Caco-2 (cell line): Measurements from ENCODE around the gene PDZD2. TPM values are rescaled to one million over a fixed set of nuclear protein-coding genes. Genes with fewer than 3 reads are reported as not detected.

Experiments used
- BruUV-seq: library from RNA; stranded (reverse); fragments of 400-500 nt; replicated peaks from 2 replicates; lab custom pipeline; 2021; lab: Mats Ljungman, UMichigan
- CTCF ChIA-PET: fragments of 300-600 bp; sonication (Branson Sonifier 250); formaldehyde crosslinking; loops from one replicate; lab custom pipeline; 2022; ENCODE audit warnings: antibody characterized with exemption; lab: Charles Lee
- POLR2A ChIA-PET: fragments of 300-600 bp; sonication (Branson Sonifier 250); formaldehyde crosslinking; loops from one replicate; lab custom pipeline; 2022; ENCODE audit warnings: antibody characterized with exemption; lab: Charles Lee
- DNase-seq, 2 experiments: peaks; one replicate each; pipeline versions ENCODE4 v3.0.0 to v3.0.0-alpha.2; 2020 to 2022
- H3K27me3 ChIP-seq: replicated peaks from 2 replicates; pipeline ENCODE4 v1.6.0; 2011; ENCODE audit warnings: low read length; ENCODE audit not compliant: control insufficient read depth, insufficient read depth
- H3K36me3 ChIP-seq: 2 replicates; pipeline ENCODE4 v1.5.1; 2011; ENCODE audit warnings: low read length; ENCODE audit not compliant: control insufficient read depth, insufficient read depth
- H3K4me1 ChIP-seq: fragments of 250-450 bp; sonication (Bioruptor Pico); 2 replicates; pipeline ENCODE4 v1.5.1; 2020; ENCODE audit warnings: mild to moderate bottlenecking
- H3K4me3 ChIP-seq: 2 replicates; pipeline ENCODE4 v1.5.1; 2011; ENCODE audit warnings: low read depth, mild to moderate bottlenecking, control low read depth, low read length
- H3K9me3 ChIP-seq: fragments of 250-450 bp; sonication (Bioruptor Pico); 2 replicates; pipeline ENCODE4 v1.5.1; 2020; ENCODE audit warnings: mild to moderate bottlenecking, moderate library complexity
- H3K27ac Mint-ChIP-seq: one replicate; pipeline ENCODE4 v1.8.0; 2022; ENCODE audit warnings: mixed read lengths; ENCODE audit not compliant: unreplicated experiment
- H3K27me3 Mint-ChIP-seq: one replicate; pipeline ENCODE4 v1.8.0; 2022; ENCODE audit warnings: mixed read lengths; ENCODE audit not compliant: insufficient read depth, unreplicated experiment
- H3K36me3 Mint-ChIP-seq: one replicate; pipeline ENCODE4 v1.8.0; 2022; ENCODE audit warnings: mild to moderate bottlenecking, mixed read lengths; ENCODE audit not compliant: insufficient read depth, unreplicated experiment
- H3K4me1 Mint-ChIP-seq: one replicate; pipeline ENCODE4 v1.8.0; 2022; ENCODE audit warnings: low read depth, mixed read lengths; ENCODE audit not compliant: unreplicated experiment
- H3K4me3 Mint-ChIP-seq: one replicate; pipeline ENCODE4 v1.8.0; 2022; ENCODE audit warnings: mild to moderate bottlenecking, moderate library complexity, mixed read lengths; ENCODE audit not compliant: unreplicated experiment
- H3K9me3 Mint-ChIP-seq: one replicate; pipeline ENCODE4 v1.8.0; 2022; ENCODE audit warnings: mixed read lengths; ENCODE audit not compliant: unreplicated experiment
- intact Hi-C: fragments of 100-400 bp; cut with micrococcal nuclease; formaldehyde crosslinking; loops from one replicate; pipeline ENCODE4 v1.10.0; 2022; ENCODE audit not compliant: unreplicated experiment
- total RNA-seq: library from RNA; stranded (reverse); gene quantifications from 2 replicates; pipeline ENCODE4 v1.2.3, GENCODE V29; 2022
- TF ChIP-seq, protein P1 (sequence below), 2 experiments: fragments of 200-600 bp in 1 of 2; IDR thresholded peaks; 1 replicate in 1 of 2; 2 replicates in 1 of 2; pipeline versions ENCODE4 v1.5.1 to v1.8.0; 2011 to 2022; ENCODE audit warnings: antibody characterized with exemption in 1 of 2, control low read depth in 1 of 2, inconsistent platforms in 1 of 2, low read depth in 1 of 2, low read length in 1 of 2, mild to moderate bottlenecking in 1 of 2, moderate library complexity in 1 of 2; ENCODE audit not compliant: insufficient read depth in 1 of 2, severe bottlenecking in 1 of 2, unreplicated experiment in 1 of 2

The PDZD2 gene
- total RNA-seq, 1 experiment from 2014 or later = 0.16 TPM

DNA sequence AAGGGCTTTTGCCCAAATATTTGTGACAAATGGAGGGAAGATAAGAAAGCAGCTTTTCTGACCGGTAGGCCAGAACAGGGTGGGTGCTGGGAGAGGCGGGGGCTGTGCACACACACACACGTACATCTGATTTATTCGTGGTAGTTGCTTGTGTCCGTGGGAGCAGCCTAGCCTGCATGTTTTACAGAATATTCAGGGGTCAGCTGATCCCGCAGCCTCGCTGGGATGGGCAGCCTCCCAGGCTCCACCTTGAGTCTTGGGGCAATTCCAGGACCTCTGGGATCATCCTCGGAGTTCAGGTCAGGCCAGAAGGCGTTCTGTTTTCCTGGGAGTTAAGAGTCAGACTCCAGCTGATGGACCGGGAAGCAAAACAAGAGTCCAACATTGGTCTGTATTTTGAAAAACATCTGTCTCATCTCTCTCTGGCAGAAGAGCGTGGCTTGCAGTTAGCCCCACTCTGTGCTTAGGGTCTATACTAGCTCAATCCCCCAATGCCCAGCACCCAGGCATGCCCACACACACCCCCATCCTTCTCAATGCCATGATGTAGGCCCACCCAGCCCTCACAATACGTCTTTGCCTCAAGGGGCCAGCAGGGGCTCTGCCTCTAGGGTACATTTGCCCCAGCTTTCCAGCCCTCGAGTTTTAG is 324.6 kb downstream of the PDZD2 start:
- TF ChIP-seq, protein P1, sequence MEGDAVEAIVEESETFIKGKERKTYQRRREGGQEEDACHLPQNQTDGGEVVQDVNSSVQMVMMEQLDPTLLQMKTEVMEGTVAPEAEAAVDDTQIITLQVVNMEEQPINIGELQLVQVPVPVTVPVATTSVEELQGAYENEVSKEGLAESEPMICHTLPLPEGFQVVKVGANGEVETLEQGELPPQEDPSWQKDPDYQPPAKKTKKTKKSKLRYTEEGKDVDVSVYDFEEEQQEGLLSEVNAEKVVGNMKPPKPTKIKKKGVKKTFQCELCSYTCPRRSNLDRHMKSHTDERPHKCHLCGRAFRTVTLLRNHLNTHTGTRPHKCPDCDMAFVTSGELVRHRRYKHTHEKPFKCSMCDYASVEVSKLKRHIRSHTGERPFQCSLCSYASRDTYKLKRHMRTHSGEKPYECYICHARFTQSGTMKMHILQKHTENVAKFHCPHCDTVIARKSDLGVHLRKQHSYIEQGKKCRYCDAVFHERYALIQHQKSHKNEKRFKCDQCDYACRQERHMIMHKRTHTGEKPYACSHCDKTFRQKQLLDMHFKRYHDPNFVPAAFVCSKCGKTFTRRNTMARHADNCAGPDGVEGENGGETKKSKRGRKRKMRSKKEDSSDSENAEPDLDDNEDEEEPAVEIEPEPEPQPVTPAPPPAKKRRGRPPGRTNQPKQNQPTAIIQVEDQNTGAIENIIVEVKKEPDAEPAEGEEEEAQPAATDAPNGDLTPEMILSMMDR (IDR thresholded peaks at IDR 0.05; ENCODE audit: insufficient read depth in 1 of 2, low read depth in 1 of 2, low read length in 1 of 2, severe bottlenecking in 1 of 2, unreplicated experiment in 1 of 2) = no peak
- POLR2A ChIA-PET = no interaction called here
- Mint-ChIP-seq H3K27me3 (peaks cover 4% of the 10 kb centered on the region), H3K9me3 (no peaks in the 10 kb centered on the region), H3K4me3 (no peak overlapping the region), H3K36me3 (peaks cover 8% of the 10 kb centered on the region), H3K27ac (no peak overlapping the region), H3K4me1 (peaks cover 7% of the 10 kb centered on the region)
- intact Hi-C loops = no loop called here
- Histone ChIP-seq H3K27me3 (no peaks in the 10 kb centered on the region), H3K4me3 (no peak overlapping the region), H3K4me1 (no peaks in the 10 kb centered on the region), H3K36me3 (no peaks in the 10 kb centered on the region), H3K9me3 (no peaks in the 10 kb centered on the region)
- DNase-seq = no peak
- CTCF ChIA-PET = no interaction called here
- no TSS peak for BruUV-seq

- no peaks in the 10 kb centered on the region for H3K9me3 Mint-ChIP-seq
- peaks cover 7% of the 10 kb centered on the region for H3K4me1 Mint-ChIP-seq
- Histone ChIP-seq H3K9me3 (no peaks in the 10 kb centered on the region), H3K4me1 (no peaks in the 10 kb centered on the region), H3K36me3 (no peaks in the 10 kb centered on the region), H3K4me3 (no peak overlapping the region), H3K27me3 (no peaks in the 10 kb centered on the region)
- H3K36me3 Mint-ChIP-seq = peaks cover 8% of the 10 kb centered on the region
- ChIA-PET CTCF (no interaction called here), POLR2A (no interaction called here)
- intact Hi-C loops = no loop called here
- no TSS peak for BruUV-seq
- no peak overlapping the region for H3K27ac Mint-ChIP-seq
- H3K4me3 Mint-ChIP-seq = no peak overlapping the region
- DNase-seq = no peak
- peaks cover 4% of the 10 kb centered on the region for H3K27me3 Mint-ChIP-seq
- TF ChIP-seq, protein P1 (IDR thresholded peaks at IDR 0.05; ENCODE audit: insufficient read depth in 1 of 2, low read depth in 1 of 2, low read length in 1 of 2, severe bottlenecking in 1 of 2, unreplicated experiment in 1 of 2) = no peak
Observed at GRCh38 chr5:31964007-31964360, 325.1 kb downstream of the PDZD2 start.

GRCh38 chr5:31965227-31965626 is 326.3 kb downstream of the PDZD2 start:
- POLR2A ChIA-PET = no interaction called here
- Mint-ChIP-seq H3K4me1 (peaks cover 7% of the 10 kb centered on the region), H3K27ac (no peak overlapping the region)

More at GRCh38 chr5:31965227-31965626, 326.3 kb downstream of the PDZD2 start:
- no peaks in the 10 kb centered on the region for H3K9me3 ChIP-seq
- TF ChIP-seq, protein P1 (IDR thresholded peaks at IDR 0.05; ENCODE audit: insufficient read depth in 1 of 2, low read depth in 1 of 2, low read length in 1 of 2, severe bottlenecking in 1 of 2, unreplicated experiment in 1 of 2) = no peak
- no peak overlapping the region for H3K4me3 ChIP-seq
- peaks cover 8% of the 10 kb centered on the region for H3K36me3 Mint-ChIP-seq
- no peaks in the 10 kb centered on the region for H3K36me3 ChIP-seq
- intact Hi-C loops = no loop called here
- CTCF ChIA-PET = no interaction called here
- H3K27me3 ChIP-seq = no peaks in the 10 kb centered on the region
- H3K27me3 Mint-ChIP-seq = peaks cover 4% of the 10 kb centered on the region
- no peak overlapping the region for H3K4me3 Mint-ChIP-seq
- no peaks in the 10 kb centered on the region for H3K9me3 Mint-ChIP-seq
- H3K4me1 ChIP-seq = no peaks in the 10 kb centered on the region
- DNase-seq = no peak
- no TSS peak for BruUV-seq
